ENCODE results near the gene NUAK1.

NUAK1 gene

DNA sequence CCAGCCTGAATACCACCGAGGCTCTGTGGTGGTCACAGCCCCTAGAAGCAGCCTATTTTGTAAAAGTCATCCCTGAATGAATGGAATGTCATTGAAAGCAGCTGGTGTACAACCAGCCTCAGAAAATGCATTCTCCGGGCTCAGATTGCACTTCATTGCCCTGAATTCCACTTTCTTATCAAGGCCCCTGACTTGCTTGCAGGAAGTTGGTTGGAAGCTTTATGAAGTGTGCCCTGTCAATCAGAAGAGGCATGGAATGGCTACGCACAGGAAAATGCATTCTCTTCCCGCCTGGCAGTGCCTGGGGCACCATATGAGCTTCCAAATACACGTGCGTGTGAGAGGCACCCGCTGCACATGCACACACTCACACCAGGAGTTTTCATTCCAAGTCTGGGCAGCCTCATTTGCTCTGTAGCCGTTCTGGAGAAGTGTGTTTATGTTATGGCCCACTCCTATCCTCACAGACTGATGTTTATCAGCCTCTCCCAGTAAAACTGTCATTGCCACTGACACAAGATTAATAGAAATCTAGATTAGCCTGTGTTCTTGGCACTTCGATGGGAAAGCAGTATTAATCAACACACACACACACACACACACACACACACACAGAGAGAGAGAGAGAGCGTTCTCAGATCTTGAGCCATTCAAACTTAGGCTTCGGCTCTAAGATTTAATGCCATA, 63.9 kb downstream of the NUAK1 start:
- TF ChIP-seq, protein P1, sequence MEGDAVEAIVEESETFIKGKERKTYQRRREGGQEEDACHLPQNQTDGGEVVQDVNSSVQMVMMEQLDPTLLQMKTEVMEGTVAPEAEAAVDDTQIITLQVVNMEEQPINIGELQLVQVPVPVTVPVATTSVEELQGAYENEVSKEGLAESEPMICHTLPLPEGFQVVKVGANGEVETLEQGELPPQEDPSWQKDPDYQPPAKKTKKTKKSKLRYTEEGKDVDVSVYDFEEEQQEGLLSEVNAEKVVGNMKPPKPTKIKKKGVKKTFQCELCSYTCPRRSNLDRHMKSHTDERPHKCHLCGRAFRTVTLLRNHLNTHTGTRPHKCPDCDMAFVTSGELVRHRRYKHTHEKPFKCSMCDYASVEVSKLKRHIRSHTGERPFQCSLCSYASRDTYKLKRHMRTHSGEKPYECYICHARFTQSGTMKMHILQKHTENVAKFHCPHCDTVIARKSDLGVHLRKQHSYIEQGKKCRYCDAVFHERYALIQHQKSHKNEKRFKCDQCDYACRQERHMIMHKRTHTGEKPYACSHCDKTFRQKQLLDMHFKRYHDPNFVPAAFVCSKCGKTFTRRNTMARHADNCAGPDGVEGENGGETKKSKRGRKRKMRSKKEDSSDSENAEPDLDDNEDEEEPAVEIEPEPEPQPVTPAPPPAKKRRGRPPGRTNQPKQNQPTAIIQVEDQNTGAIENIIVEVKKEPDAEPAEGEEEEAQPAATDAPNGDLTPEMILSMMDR (IDR thresholded peaks at IDR 0.05; ENCODE audit: borderline replicate concordance, insufficient read depth, low read depth, low read length), result no peak
- H3K4me3 ChIP-seq (ENCODE audit: low read depth, low read length), result no peak overlapping the region

DNA sequence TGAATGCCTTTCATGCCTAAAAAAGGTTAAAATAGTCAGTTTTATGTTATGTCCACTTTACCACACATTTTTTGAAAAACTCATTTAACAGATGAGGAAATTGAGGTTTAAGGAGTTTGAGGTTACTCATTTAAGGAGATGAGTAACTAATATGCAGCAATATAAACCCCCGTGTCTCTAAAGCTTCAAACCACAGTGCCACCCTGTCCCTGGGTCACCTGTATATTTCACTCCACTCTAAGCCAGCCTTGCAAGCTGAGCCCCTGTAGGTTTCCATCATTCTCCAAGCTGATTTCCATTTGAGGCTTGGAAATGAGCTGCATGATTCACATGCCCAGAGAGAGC, 64.4 kb downstream of the NUAK1 start:
- H3K4me3 ChIP-seq (ENCODE audit: low read depth, low read length), result no peak overlapping the region
- TF ChIP-seq, protein P1 (IDR thresholded peaks at IDR 0.05; ENCODE audit: borderline replicate concordance, insufficient read depth, low read depth, low read length), result no peak

DNA sequence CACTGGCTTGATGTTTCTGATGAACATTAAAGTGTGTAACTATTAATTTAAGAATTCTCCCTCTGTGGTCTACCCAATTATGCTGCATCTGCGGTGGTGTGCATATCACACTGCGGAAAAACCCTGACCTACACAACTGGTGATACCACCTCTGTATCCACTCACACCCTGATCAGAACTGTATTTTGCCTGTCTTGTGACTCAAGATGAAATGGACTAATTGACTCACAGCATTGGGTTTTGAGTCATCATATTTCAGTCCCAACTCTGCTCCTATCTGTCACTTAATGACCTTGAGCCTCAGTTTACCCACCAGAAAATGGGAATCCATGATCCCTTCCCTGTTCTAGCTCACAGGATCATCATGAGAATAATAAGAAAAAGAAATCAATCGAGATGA, 65.6 kb downstream of the NUAK1 start:
- TF ChIP-seq, protein P1 (IDR thresholded peaks at IDR 0.05; ENCODE audit: borderline replicate concordance, insufficient read depth, low read depth, low read length), result no peak
- H3K4me3 ChIP-seq (ENCODE audit: low read depth, low read length), result no peak overlapping the region

DNA sequence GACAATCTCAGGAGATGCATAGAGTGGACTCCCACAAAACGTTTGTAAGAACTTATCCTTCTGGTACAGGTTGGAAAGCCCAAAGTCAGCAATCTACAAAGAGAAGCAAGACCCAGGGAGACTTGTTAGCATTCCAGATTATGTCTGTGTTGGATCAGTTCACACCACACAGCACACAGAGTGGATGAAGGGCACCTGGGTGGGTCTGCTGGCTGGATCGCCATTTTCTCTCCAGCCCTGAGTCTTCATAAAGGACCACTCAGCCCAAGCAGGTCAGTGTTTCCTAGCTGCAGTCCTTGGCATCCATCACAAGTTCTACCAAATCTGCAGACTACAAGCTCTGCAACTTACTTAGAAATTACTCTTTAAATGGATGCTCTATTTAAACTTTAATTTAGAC, 66.0 kb downstream of the NUAK1 start:
- TF ChIP-seq, protein P1 (IDR thresholded peaks at IDR 0.05; ENCODE audit: borderline replicate concordance, insufficient read depth, low read depth, low read length), result no peak
- no peak overlapping the region for H3K4me3 ChIP-seq (ENCODE audit: low read depth, low read length)

DNA sequence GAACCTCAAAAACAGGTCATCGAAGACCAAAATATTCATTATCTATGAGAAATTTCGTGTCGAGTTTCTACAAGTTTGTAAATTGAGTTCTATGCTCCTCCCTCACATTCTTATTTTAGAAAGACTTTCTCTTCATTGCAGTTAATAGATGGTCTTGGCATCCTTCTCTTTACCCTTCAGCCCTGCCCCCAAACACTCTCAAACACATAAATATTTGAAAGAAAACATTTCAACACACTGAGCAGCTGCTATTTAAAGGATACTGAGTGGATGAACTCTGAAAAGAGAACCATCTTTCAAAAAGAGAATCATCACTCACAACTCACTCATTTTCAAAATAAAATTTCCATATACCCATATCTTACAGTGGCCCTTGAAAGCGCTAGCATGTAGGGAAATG, 67.1 kb downstream of the NUAK1 start:
- TF ChIP-seq, protein P1 (IDR thresholded peaks at IDR 0.05; ENCODE audit: borderline replicate concordance, insufficient read depth, low read depth, low read length), result no peak
- H3K4me3 ChIP-seq (ENCODE audit: low read depth, low read length), result no peak overlapping the region

DNA sequence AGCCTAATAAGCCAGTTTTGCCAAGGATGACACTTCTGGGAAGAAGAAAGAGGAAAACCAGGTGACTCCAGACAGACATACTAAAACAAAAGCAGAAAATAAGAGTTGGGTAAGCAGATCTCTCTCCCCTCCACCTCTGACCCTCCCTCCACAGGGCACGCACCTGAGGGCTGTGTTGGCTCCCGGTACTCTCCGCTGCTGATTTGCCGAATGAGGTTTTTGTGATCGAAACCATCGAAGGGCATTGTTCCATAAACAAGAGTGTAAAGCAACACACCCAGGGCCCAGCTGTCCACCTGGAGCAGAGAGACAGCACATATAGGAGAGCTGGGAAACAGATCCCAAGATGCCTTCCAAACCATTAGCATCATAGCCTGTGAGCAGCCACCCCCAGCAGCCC, 68.1 kb downstream of the NUAK1 start:
- no peak overlapping the region for H3K4me3 ChIP-seq (ENCODE audit: low read depth, low read length)
- TF ChIP-seq, protein P1 (IDR thresholded peaks at IDR 0.05; ENCODE audit: borderline replicate concordance, insufficient read depth, low read depth, low read length), result no peak

DNA sequence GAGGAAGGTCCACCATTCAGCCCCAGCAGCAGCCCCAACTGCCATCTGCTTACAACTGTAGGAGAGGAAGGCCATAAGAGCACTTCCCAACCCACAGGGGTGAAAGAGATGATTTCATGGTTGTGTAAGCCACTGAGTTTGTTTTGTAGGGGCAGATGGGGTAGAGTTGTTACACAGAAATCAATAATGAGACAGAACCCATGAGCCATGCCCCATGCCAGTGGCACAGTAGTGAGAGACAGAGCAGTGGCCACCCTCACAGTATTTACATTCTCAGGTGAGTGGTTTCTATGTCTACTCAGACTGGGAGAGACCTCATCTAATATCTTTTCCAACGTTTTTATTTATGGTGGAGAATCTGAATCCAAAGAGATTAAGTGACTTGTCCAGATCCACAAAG, 68.6 kb downstream of the NUAK1 start:
- H3K4me3 ChIP-seq (ENCODE audit: low read depth, low read length), result no peak overlapping the region
- TF ChIP-seq, protein P1 (IDR thresholded peaks at IDR 0.05; ENCODE audit: borderline replicate concordance, insufficient read depth, low read depth, low read length), result no peak
